NOMO-1 treated with dmso at 0.1 percent for 144 hours (cell line): ENCODE results near the gene LAMA3.

Experiments used
- DNase-seq: peaks from one replicate; lab custom pipeline; 2025; ENCODE audit not compliant: unreplicated experiment; lab: John Stamatoyannopoulos, UW

LAMA3 gene

GRCh38 chr18:23992941-23993280, 303.7 kb downstream of the LAMA3 start:
- DNase-seq, result no peak

GRCh38 chr18:23994361-23994902, 305.2 kb downstream of the LAMA3 start:
- DNase-seq, result no peak

GRCh38 chr18:23995180-23995579, 305.9 kb downstream of the LAMA3 start:
- DNase-seq, result no peak

DNA sequence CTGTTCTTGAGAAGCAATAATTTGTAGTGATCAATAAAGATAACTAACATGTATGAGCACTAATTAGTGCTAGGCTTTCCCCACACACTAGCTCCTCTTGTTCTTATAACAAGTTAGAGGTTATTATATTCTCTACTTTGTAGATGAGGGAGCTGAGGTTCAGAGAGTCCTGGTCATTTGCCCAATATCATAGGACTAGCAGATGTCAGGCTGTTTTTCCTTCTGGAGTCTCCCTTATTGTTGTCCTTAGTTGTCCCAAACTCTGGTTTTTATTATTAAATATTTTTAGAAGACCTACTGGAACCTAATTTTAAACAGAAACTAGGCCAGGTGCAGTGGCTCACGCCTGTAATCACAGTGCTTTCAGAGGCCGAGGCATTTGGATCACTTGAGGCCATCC, 308.8 kb downstream of the LAMA3 start:
- DNase-seq, result no peak

GRCh38 chr18:23998820-23999219, 309.6 kb downstream of the LAMA3 start:
- DNase-seq, result no peak

DNA sequence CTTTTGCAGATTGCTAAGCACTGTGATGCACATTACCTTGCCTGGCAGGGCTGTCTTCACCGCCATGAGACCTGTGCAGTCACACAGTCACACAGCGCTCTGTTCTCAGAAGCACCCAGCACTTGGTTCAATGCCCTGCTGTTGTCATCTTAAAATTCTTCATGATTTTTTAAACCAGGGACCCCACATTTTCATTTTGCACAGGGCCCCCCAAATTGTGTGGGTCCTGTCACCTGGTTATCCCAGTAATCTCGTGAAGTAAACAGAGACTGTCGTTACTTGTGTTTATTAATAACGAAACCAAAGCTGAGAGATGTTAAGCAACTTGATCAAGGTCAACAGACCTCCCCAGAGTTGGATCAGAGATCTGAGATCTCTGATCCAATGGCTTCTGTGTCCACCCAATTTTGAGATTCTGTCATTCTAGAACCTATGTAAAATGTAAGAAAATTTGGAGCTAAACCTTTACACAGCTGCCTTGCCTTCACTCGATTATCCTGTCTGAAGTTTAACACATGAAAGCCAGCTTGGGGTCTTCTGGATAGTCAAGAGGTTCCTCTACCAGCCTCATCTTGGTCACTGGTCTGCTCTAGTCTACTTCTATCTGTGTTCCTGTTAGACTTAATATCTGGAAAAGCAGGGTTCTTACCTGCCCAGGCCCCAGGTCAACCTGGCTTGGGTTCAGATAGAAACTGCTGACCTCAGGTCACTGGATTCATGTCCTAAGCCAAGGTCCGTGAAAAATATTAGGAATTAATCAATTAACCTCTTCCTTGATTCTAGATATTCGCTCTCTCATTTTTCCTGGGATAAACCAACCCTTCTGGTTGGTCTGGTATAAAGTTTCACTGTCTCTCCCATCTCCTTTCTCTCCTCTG, 311.6 kb downstream of the LAMA3 start:
- DNase-seq, result no peak

- no peak for DNase-seq
Observed at GRCh38 chr18:24002479-24002878, 313.2 kb downstream of the LAMA3 start.

DNA sequence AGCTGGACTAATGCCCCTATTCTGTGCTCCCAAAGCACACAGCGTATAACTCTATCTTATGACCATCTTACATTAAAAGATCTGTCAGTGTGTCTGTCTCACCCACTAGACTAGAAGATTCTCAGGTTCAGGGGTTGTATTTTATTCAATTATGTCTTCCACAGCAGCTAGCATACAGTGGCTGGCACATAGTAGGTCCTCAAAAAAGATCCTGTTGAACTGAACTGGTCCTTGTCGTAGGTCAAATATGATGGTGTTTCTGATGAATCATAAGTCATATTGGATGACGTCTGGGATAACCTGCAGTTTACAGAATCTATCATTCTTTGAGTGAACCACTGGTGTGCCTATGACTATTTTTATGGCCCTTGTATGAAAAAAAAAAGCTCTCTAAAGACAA, 314.0 kb downstream of the LAMA3 start:
- no peak for DNase-seq

DNA sequence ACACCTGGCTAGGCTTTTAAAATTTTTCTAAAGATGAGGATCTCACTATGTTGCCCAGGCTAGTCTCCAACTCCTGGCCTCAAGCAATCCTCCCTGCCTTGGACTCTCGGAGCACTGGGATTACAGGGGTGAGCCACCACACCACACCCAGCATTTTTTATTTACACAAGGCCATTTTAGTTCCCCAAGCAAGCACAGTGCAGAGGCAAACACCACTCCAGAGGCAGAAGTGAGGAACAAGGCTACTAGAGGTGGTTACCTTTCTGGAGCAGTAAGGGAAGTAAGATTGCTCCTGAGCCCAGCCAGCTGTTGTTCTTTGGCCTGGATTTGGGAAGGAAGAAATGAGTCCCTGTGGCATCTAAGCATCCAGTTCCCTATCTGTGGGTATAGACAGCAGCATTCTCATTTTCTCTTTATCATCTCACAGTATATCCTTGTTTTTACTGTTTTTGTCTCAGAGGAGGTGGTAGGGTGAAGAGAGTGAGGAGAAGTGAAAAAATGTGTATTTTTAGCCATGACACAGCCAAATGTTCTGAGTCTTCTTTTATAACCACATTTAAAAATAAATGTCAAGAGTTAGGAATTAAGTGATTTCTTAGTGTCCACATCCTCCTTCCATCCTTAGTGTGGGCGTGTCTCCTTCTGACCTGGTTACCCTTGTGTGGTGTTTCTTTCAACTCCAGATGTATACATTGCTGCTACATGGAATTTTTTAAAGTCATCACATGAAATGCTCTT, 314.8 kb downstream of the LAMA3 start:
- no peak for DNase-seq
